SU-DHL-6 (cell line): ENCODE results near the gene EPB41L1.

Source experiments
- H2AFZ ChIP-seq: fragments of 200-600 bp; sonication (generic); 2 replicates; pipeline ENCODE4 v1.6.1; 2014; ENCODE audit warnings: low read depth, mild to moderate bottlenecking, moderate library complexity, mixed read lengths, antibody characterized with exemption, low read length; ENCODE audit not compliant: severe bottlenecking
- H3F3A ChIP-seq: fragments of 200-600 bp; shearing (Covaris generic); 2 replicates; pipeline ENCODE4 v1.6.0; 2016; ENCODE audit warnings: antibody characterized with exemption, mild to moderate bottlenecking; ENCODE audit not compliant: insufficient read depth
- H3K27ac ChIP-seq: fragments of 200-600 bp; sonication (generic); 2 replicates; pipeline ENCODE4 v1.5.1; 2016; ENCODE audit warnings: low read depth, mild to moderate bottlenecking, low read length, moderate library complexity, mixed read lengths
- H3K27me3 ChIP-seq: fragments of 200-600 bp; sonication (generic), shearing (Covaris generic); 2 replicates; pipeline ENCODE4 v1.6.0; 2014; ENCODE audit warnings: mild to moderate bottlenecking, low read length
- H3K36me3 ChIP-seq: fragments of 200-600 bp; sonication (generic); 2 replicates; pipeline ENCODE4 v1.6.1; 2014; ENCODE audit warnings: mild to moderate bottlenecking, low read length, mixed read lengths
- H3K4me2 ChIP-seq: fragments of 300-600, 200-600 bp; shearing (Covaris generic), sonication (generic); 2 replicates; pipeline ENCODE4 v1.6.0; 2014; ENCODE audit warnings: low read length, low read depth, mild to moderate bottlenecking; ENCODE audit not compliant: poor library complexity, severe bottlenecking
- H3K4me3 ChIP-seq: fragments of 200-600 bp; sonication (generic); 2 replicates; pipeline ENCODE4 v1.5.1; 2014; ENCODE audit warnings: antibody characterized with exemption, low read length, mild to moderate bottlenecking, mixed read lengths; ENCODE audit not compliant: insufficient read depth, poor library complexity, severe bottlenecking
- H3K79me2 ChIP-seq: fragments of 200-600 bp; sonication (generic); 2 replicates; pipeline ENCODE4 v1.6.1; 2014; ENCODE audit warnings: mild to moderate bottlenecking, low read length, moderate library complexity; ENCODE audit not compliant: insufficient read depth
- H3K9ac ChIP-seq: fragments of 200-600 bp; sonication (generic); 2 replicates; pipeline ENCODE4 v1.7.0; 2014; ENCODE audit warnings: mild to moderate bottlenecking, low read length
- H3K9me2 ChIP-seq: fragments of 200-600 bp; sonication (generic); replicated peaks from 2 replicates; pipeline ENCODE4 v1.6.1; 2014; ENCODE audit warnings: low read length; ENCODE audit not compliant: insufficient read depth
- H3K9me3 ChIP-seq: fragments of 200-600 bp; sonication (generic); 2 replicates; pipeline ENCODE4 v1.6.1; 2014; ENCODE audit warnings: low read length, mixed read lengths; ENCODE audit not compliant: insufficient read depth
- H4K20me1 ChIP-seq: fragments of 200-600 bp; sonication (generic); 2 replicates; pipeline ENCODE4 v1.6.1; 2014; ENCODE audit warnings: low read depth, mild to moderate bottlenecking, antibody characterized with exemption, low read length, moderate library complexity, mixed read lengths
- CTCF ChIP-seq: fragments of 200-600 bp; sonication (generic); IDR thresholded peaks from one replicate; pipeline ENCODE4 v1.5.1; 2017; ENCODE audit warnings: antibody characterized with exemption, mild to moderate bottlenecking, low read length, moderate library complexity; ENCODE audit not compliant: insufficient read depth, poor library complexity, severe bottlenecking
- EZH2phosphoT487 ChIP-seq: fragments of 200-600 bp; sonication (generic), shearing (Covaris generic); conservative IDR thresholded peaks from 2 replicates; pipeline ENCODE4 v1.6.1; 2018; ENCODE audit warnings: mild to moderate bottlenecking, antibody characterized with exemption, low read length, moderate library complexity, mixed read lengths

Gene EPB41L1

DNA sequence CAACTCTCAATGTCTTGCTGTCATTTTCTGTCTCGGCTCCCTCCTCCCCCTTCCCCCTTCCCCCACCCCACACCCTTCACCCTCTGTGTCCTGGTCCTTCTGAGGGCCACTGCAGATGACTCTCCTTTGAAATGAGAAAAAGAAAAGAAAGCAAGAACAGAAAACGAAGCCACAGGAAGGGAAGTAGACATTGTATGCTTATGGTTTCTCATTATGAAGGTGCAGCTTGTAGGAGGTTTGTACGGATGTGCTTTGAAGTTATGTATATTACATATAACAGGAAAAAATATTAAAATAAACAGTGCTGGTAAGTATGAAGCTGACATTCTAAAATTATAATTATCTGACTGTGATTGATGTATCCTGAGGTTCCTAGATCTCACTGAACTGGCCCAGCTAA, 75.5 kb downstream of the EPB41L1 start:
- no peak overlapping the region for H2AFZ ChIP-seq
- H3K27me3 ChIP-seq: no peaks in the 10 kb centered on the region
- no peak overlapping the region for H3K4me3 ChIP-seq
- no peaks in the 10 kb centered on the region for H3K36me3 ChIP-seq
- H3F3A ChIP-seq: no peaks in the 10 kb centered on the region
- H3K79me2 ChIP-seq: no peaks in the 10 kb centered on the region
- TF ChIP-seq CTCF (no peak), EZH2phosphoT487 (no peak)
- H4K20me1 ChIP-seq: no peaks in the 10 kb centered on the region
- no peaks in the 10 kb centered on the region for H3K9me2 ChIP-seq
- no peak overlapping the region for H3K4me2 ChIP-seq
- H3K27ac ChIP-seq: no peak overlapping the region
- H3K9me3 ChIP-seq: no peaks in the 10 kb centered on the region
- H3K9ac ChIP-seq: no peak overlapping the region

DNA sequence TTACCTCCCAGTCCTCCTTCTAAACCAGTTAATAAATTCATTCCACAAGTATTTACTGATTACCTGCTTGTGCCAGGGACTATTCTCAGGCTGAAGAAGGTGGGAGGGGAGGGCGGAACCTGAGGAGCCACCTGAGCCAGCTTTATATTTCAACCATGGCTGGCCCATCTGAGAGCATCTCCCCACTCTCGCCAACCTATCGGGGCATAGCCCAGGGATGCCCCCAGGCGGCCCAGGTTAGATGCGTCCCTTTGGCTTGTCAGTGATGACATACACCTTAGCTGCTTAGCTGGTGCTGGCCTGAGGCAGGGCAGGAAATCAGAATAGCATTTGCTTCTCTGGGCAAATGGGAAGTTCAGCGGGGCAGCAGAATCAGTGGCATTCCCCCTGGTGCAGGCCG, 76.8 kb downstream of the EPB41L1 start:
- Histone ChIP-seq H3K4me2 (no peak overlapping the region), H3K36me3 (no peaks in the 10 kb centered on the region), H4K20me1 (no peaks in the 10 kb centered on the region), H3K27me3 (no peaks in the 10 kb centered on the region), H3K79me2 (peaks cover 1% of the 10 kb centered on the region; the same call in 1 of the 2 replicates), H3K9me2 (no peaks in the 10 kb centered on the region), H3K4me3 (no peak overlapping the region), H3K9ac (no peak overlapping the region), H3K9me3 (no peaks in the 10 kb centered on the region), H3K27ac (no peak overlapping the region), H3F3A (no peaks in the 10 kb centered on the region), H2AFZ (no peak overlapping the region)
- TF ChIP-seq CTCF (no peak), EZH2phosphoT487 (no peak)

GRCh38 chr20:36234771-36235320, 80.3 kb downstream of the EPB41L1 start:
- Histone ChIP-seq H3K9me3 (no peaks in the 10 kb centered on the region), H3K79me2 (peaks cover 35% of the 10 kb centered on the region), H3K4me3 (no peak overlapping the region), H3F3A (no peaks in the 10 kb centered on the region), H2AFZ (no peak overlapping the region), H3K27ac (no peak overlapping the region), H4K20me1 (no peaks in the 10 kb centered on the region; the same call in 1 of the 2 replicates), H3K9me2 (no peaks in the 10 kb centered on the region), H3K9ac (no peak overlapping the region), H3K27me3 (no peaks in the 10 kb centered on the region), H3K4me2 (no peak overlapping the region), H3K36me3 (no peaks in the 10 kb centered on the region)
- no peak for TF ChIP-seq CTCF
- TF ChIP-seq EZH2phosphoT487: no peak
